ENCODE data around the gene CUL7.

GRCh38 chr6:43043310-43043709, 10.3 kb downstream of the CUL7 start:
- TF ChIP-seq EZH2 (IDR thresholded peaks at IDR 0.05; ENCODE audit: borderline replicate concordance, insufficient read depth, low read depth, low read length, poor library complexity, severe bottlenecking): no peak
- TF ChIP-seq CTCF (IDR thresholded peaks at IDR 0.05): no peak

Measured in B cell (primary cell).